ENCODE data around the gene LRRC75B.
A peak's percentile ranks its signal among the peaks of the same experiment; 100 is the strongest.
"Not testable (repeated sequence)": the region's sequence is repeated elsewhere in the genome, so short reads cannot be mapped to it uniquely, and the experiment has no call there.

Gene LRRC75B

GRCh38 chr22:24592851-24593558, at the start of gene LRRC75B:
Gene LRRC75B (minus strand): TSS chr22:24593073. CDS start chr22:24593039, 34 bp downstream.
- DNase-seq: no peak

GRCh38 chr22:24642307-24642706, 49.4 kb upstream of the LRRC75B start:
- DNase-seq: not testable (repeated sequence)

GRCh38 chr22:24636513-24636912, 43.6 kb upstream of the LRRC75B start:
- DNase-seq: not testable (repeated sequence)

- not testable (repeated sequence) for DNase-seq
These were observed 42.0 kb upstream of the LRRC75B start for GRCh38 chr22:24634776-24635389.

- DNase-seq: not testable (repeated sequence)
These were observed 40.6 kb upstream of the LRRC75B start for GRCh38 chr22:24633231-24634023.

GRCh38 chr22:24632642-24633041, 39.8 kb upstream of the LRRC75B start:
- not testable (repeated sequence) for DNase-seq

- not testable (repeated sequence) for DNase-seq
These were observed 38.7 kb upstream of the LRRC75B start for GRCh38 chr22:24631430-24632122.

- DNase-seq: not testable (repeated sequence)
These were observed 38.0 kb upstream of the LRRC75B start for GRCh38 chr22:24630812-24631427.

- DNase-seq: not testable (repeated sequence)
These were observed 36.2 kb upstream of the LRRC75B start for GRCh38 chr22:24629069-24629468.

- not testable (repeated sequence) for DNase-seq
These were observed 35.0 kb upstream of the LRRC75B start for GRCh38 chr22:24627911-24628310.

GRCh38 chr22:24622596-24622995, 29.7 kb upstream of the LRRC75B start:
- DNase-seq: not testable (repeated sequence)

GRCh38 chr22:24621244-24621643, 28.4 kb upstream of the LRRC75B start:
- DNase-seq: not testable (repeated sequence)

- not testable (repeated sequence) for DNase-seq
These were observed 21.9 kb upstream of the LRRC75B start for GRCh38 chr22:24614794-24615193.

- DNase-seq: not testable (repeated sequence)
These were observed 17.0 kb upstream of the LRRC75B start for GRCh38 chr22:24609888-24610287.

GRCh38 chr22:24608327-24608726, 15.5 kb upstream of the LRRC75B start:
- DNase-seq: not testable (repeated sequence)

GRCh38 chr22:24607429-24607983, 14.6 kb upstream of the LRRC75B start:
- DNase-seq: peak; percentile 54 to 62

- DNase-seq: not testable (repeated sequence)
These were observed 13.5 kb upstream of the LRRC75B start for GRCh38 chr22:24606340-24606739.

- peak in 1 of 2 experiments; percentile 13 for DNase-seq
These were observed 11.1 kb upstream of the LRRC75B start for GRCh38 chr22:24603770-24604629.

- DNase-seq: not testable (repeated sequence)
These were observed 10.2 kb upstream of the LRRC75B start, which contains the start of gene GGT1 for GRCh38 chr22:24602847-24603769. Gene GGT1 (plus strand): TSS chr22:24603193. CDS start chr22:24611082, 7,889 bp downstream.
